ENCODE measurements around the gene SNX15. TPM values are rescaled to one million over a fixed set of nuclear protein-coding genes. Genes with fewer than 3 reads are reported as not detected.
A peak's percentile ranks its signal among the peaks of the same experiment; 100 is the strongest.
"Not testable (repeated sequence)": the region's sequence is repeated elsewhere in the genome, so short reads cannot be mapped to it uniquely, and the experiment has no call there.

The SNX15 gene
- total RNA-seq, 1 donor from 2014 or later: 12.0 TPM

GRCh38 chr11:64998141-64998540 is 29.1 kb upstream of the SNX15 start:
- Histone ChIP-seq H3K4me3 (ENCODE audit: low read length in 3 of 3) (no peak overlapping the region), H3K27me3 (ENCODE audit: control insufficient read depth in 3 of 3, insufficient read depth in 3 of 3, low read length in 3 of 3) (no peaks in the 10 kb centered on the region), H3K9ac (ENCODE audit: low read depth in 1 of 3, low read length in 3 of 3) (no peak overlapping the region), H3K36me3 (ENCODE audit: control insufficient read depth in 3 of 3, insufficient read depth in 3 of 3, low read length in 3 of 3) (peaks cover 0 to 2% (median 0%) of the 10 kb centered on the region in 3 donors), H3K9me3 (ENCODE audit: control insufficient read depth in 3 of 3, low read length in 3 of 3) (no peaks in the 10 kb centered on the region), H3K27ac (ENCODE audit: low read depth, low read length) (no peak overlapping the region), H3K4me1 (ENCODE audit: control insufficient read depth in 3 of 3, insufficient read depth in 3 of 3, low read length in 3 of 3) (peaks cover 11 to 19% (median 15%) of the 10 kb centered on the region in 3 donors)

GRCh38 chr11:64998690-64999431 is 28.4 kb upstream of the SNX15 start:
- no peaks in the 10 kb centered on the region for H3K27me3 ChIP-seq (ENCODE audit: control insufficient read depth in 3 of 3, insufficient read depth in 3 of 3, low read length in 3 of 3)
- peaks cover 11 to 19% (median 15%) of the 10 kb centered on the region in 3 donors for H3K4me1 ChIP-seq (ENCODE audit: control insufficient read depth in 3 of 3, insufficient read depth in 3 of 3, low read length in 3 of 3)
- H3K9me3 ChIP-seq (ENCODE audit: control insufficient read depth in 3 of 3, low read length in 3 of 3): no peaks in the 10 kb centered on the region
- H3K36me3 ChIP-seq (ENCODE audit: control insufficient read depth in 3 of 3, insufficient read depth in 3 of 3, low read length in 3 of 3): peaks cover 0 to 2% (median 0%) of the 10 kb centered on the region in 3 donors
- no peak overlapping the region for H3K27ac ChIP-seq (ENCODE audit: low read depth, low read length)
- no peak overlapping the region for H3K9ac ChIP-seq (ENCODE audit: low read depth in 1 of 3, low read length in 3 of 3)
- H3K4me3 ChIP-seq (ENCODE audit: low read length in 3 of 3): no peak overlapping the region

GRCh38 chr11:64999478-64999877 is 27.8 kb upstream of the SNX15 start:
- Histone ChIP-seq H3K27ac (ENCODE audit: low read depth, low read length) (no peak overlapping the region), H3K36me3 (ENCODE audit: control insufficient read depth in 3 of 3, insufficient read depth in 3 of 3, low read length in 3 of 3) (no peaks in the 10 kb centered on the region), H3K9me3 (ENCODE audit: control insufficient read depth in 3 of 3, low read length in 3 of 3) (no peaks in the 10 kb centered on the region), H3K4me3 (ENCODE audit: low read length in 3 of 3) (no peak overlapping the region), H3K9ac (ENCODE audit: low read depth in 1 of 3, low read length in 3 of 3) (no peak overlapping the region), H3K4me1 (ENCODE audit: control insufficient read depth in 3 of 3, insufficient read depth in 3 of 3, low read length in 3 of 3) (peaks cover 11 to 19% (median 15%) of the 10 kb centered on the region in 3 donors), H3K27me3 (ENCODE audit: control insufficient read depth in 3 of 3, insufficient read depth in 3 of 3, low read length in 3 of 3) (no peaks in the 10 kb centered on the region)

GRCh38 chr11:65002706-65003105 is 24.5 kb upstream of the SNX15 start:
- Histone ChIP-seq H3K27me3 (ENCODE audit: control insufficient read depth in 3 of 3, insufficient read depth in 3 of 3, low read length in 3 of 3) (no peaks in the 10 kb centered on the region), H3K27ac (ENCODE audit: low read depth, low read length) (no peak overlapping the region), H3K4me1 (ENCODE audit: control insufficient read depth in 3 of 3, insufficient read depth in 3 of 3, low read length in 3 of 3) (no peaks in the 10 kb centered on the region), H3K9me3 (ENCODE audit: control insufficient read depth in 3 of 3, low read length in 3 of 3) (no peaks in the 10 kb centered on the region), H3K9ac (ENCODE audit: low read depth in 1 of 3, low read length in 3 of 3) (no peak overlapping the region), H3K36me3 (ENCODE audit: control insufficient read depth in 3 of 3, insufficient read depth in 3 of 3, low read length in 3 of 3) (no peaks in the 10 kb centered on the region), H3K4me3 (ENCODE audit: low read length in 3 of 3) (no peak overlapping the region)

- Histone ChIP-seq H3K4me1 (ENCODE audit: control insufficient read depth in 3 of 3, insufficient read depth in 3 of 3, low read length in 3 of 3) (no peaks in the 10 kb centered on the region), H3K9me3 (ENCODE audit: control insufficient read depth in 3 of 3, low read length in 3 of 3) (no peaks in the 10 kb centered on the region), H3K9ac (ENCODE audit: low read depth in 1 of 3, low read length in 3 of 3) (no peak overlapping the region), H3K27me3 (ENCODE audit: control insufficient read depth in 3 of 3, insufficient read depth in 3 of 3, low read length in 3 of 3) (no peaks in the 10 kb centered on the region), H3K36me3 (ENCODE audit: control insufficient read depth in 3 of 3, insufficient read depth in 3 of 3, low read length in 3 of 3) (no peaks in the 10 kb centered on the region), H3K27ac (ENCODE audit: low read depth, low read length) (no peak overlapping the region), H3K4me3 (ENCODE audit: low read length in 3 of 3) (no peak overlapping the region)
Observed at GRCh38 chr11:65003282-65003681, 24.0 kb upstream of the SNX15 start.

- not testable (repeated sequence) for H3K4me1 ChIP-seq (ENCODE audit: control insufficient read depth in 3 of 3, insufficient read depth in 3 of 3, low read length in 3 of 3); H3K27me3 ChIP-seq (ENCODE audit: control insufficient read depth in 3 of 3, insufficient read depth in 3 of 3, low read length in 3 of 3); H3K36me3 ChIP-seq (ENCODE audit: control insufficient read depth in 3 of 3, insufficient read depth in 3 of 3, low read length in 3 of 3); H3K9me3 ChIP-seq (ENCODE audit: control insufficient read depth in 3 of 3, low read length in 3 of 3); H3K9ac ChIP-seq (ENCODE audit: low read depth in 1 of 3, low read length in 3 of 3); H3K27ac ChIP-seq (ENCODE audit: low read depth, low read length); H3K4me3 ChIP-seq (ENCODE audit: low read length in 3 of 3)
Observed at GRCh38 chr11:65003968-65004367, 23.3 kb upstream of the SNX15 start.

GRCh38 chr11:65008016-65008415 is 19.2 kb upstream of the SNX15 start:
- H3K27ac ChIP-seq (ENCODE audit: low read depth, low read length): no peak overlapping the region

GRCh38 chr11:65008873-65009272 is 18.4 kb upstream of the SNX15 start:
- Histone ChIP-seq H3K27me3 (ENCODE audit: control insufficient read depth in 3 of 3, insufficient read depth in 3 of 3, low read length in 3 of 3) (no peaks in the 10 kb centered on the region), H3K4me1 (ENCODE audit: control insufficient read depth in 3 of 3, insufficient read depth in 3 of 3, low read length in 3 of 3) (peaks cover 4 to 10% (median 7%) of the 10 kb centered on the region in 3 donors)

More at GRCh38 chr11:65008016-65008415, 19.2 kb upstream of the SNX15 start:
- Histone ChIP-seq H3K9me3 (ENCODE audit: control insufficient read depth in 3 of 3, low read length in 3 of 3) (no peaks in the 10 kb centered on the region), H3K4me1 (ENCODE audit: control insufficient read depth in 3 of 3, insufficient read depth in 3 of 3, low read length in 3 of 3) (peaks cover under 1 to 3% (median 3%) of the 10 kb centered on the region in 3 donors), H3K9ac (ENCODE audit: low read depth in 1 of 3, low read length in 3 of 3) (no peak overlapping the region), H3K36me3 (ENCODE audit: control insufficient read depth in 3 of 3, insufficient read depth in 3 of 3, low read length in 3 of 3) (no peaks in the 10 kb centered on the region), H3K4me3 (ENCODE audit: low read length in 3 of 3) (no peak overlapping the region), H3K27me3 (ENCODE audit: control insufficient read depth in 3 of 3, insufficient read depth in 3 of 3, low read length in 3 of 3) (no peaks in the 10 kb centered on the region)

GRCh38 chr11:65013130-65013887 is 13.9 kb upstream of the SNX15 start:
- Histone ChIP-seq H3K4me3 (ENCODE audit: low read length in 3 of 3) (peak overlapping the region; percentile 87 to 92 (median 92)), H3K36me3 (ENCODE audit: control insufficient read depth in 3 of 3, insufficient read depth in 3 of 3, low read length in 3 of 3) (peaks cover 1 to 6% (median 5%) of the 10 kb centered on the region in 3 donors), H3K27me3 (ENCODE audit: control insufficient read depth in 3 of 3, insufficient read depth in 3 of 3, low read length in 3 of 3) (no peaks in the 10 kb centered on the region), H3K9ac (ENCODE audit: low read depth in 1 of 3, low read length in 3 of 3) (peak overlapping the region; percentile 88 to 96 (median 94)), H3K4me1 (ENCODE audit: control insufficient read depth in 3 of 3, insufficient read depth in 3 of 3, low read length in 3 of 3) (peaks cover 13 to 26% (median 13%) of the 10 kb centered on the region in 3 donors), H3K27ac (ENCODE audit: low read depth, low read length) (peak overlapping the region; percentile 98), H3K9me3 (ENCODE audit: control insufficient read depth in 3 of 3, low read length in 3 of 3) (no peaks in the 10 kb centered on the region)

More at GRCh38 chr11:65008873-65009272, 18.4 kb upstream of the SNX15 start:
- no peaks in the 10 kb centered on the region for H3K36me3 ChIP-seq (ENCODE audit: control insufficient read depth in 3 of 3, insufficient read depth in 3 of 3, low read length in 3 of 3)
- H3K27ac ChIP-seq (ENCODE audit: low read depth, low read length): no peak overlapping the region
- no peak overlapping the region for H3K4me3 ChIP-seq (ENCODE audit: low read length in 3 of 3)
- no peak overlapping the region for H3K9ac ChIP-seq (ENCODE audit: low read depth in 1 of 3, low read length in 3 of 3)
- H3K9me3 ChIP-seq (ENCODE audit: control insufficient read depth in 3 of 3, low read length in 3 of 3): no peaks in the 10 kb centered on the region
